Mesenchymal stem cell (in vitro differentiated cells and primary cell): ENCODE data around the gene IL22RA2.

Source experiments
- DNase-seq: peaks from one replicate; pipeline ENCODE4 v3.0.0-alpha.2; 2013
- H2AFZ ChIP-seq: one replicate; pipeline ENCODE4 v1.6.1; 2013; ENCODE audit warnings: low read depth, mild to moderate bottlenecking, control low read depth, inconsistent platforms, low read length, moderate library complexity
- H2AK5ac ChIP-seq: 2 replicates; pipeline ENCODE4 v1.6.1; 2013; ENCODE audit warnings: low read length, moderate library complexity, mild to moderate bottlenecking, inconsistent platforms; ENCODE audit not compliant: severe bottlenecking
- H2BK120ac ChIP-seq: one replicate; pipeline ENCODE4 v1.6.1; 2013; ENCODE audit warnings: low read depth, mild to moderate bottlenecking, inconsistent platforms, low read length, moderate library complexity
- H2BK12ac ChIP-seq, 2 experiments: one replicate each; pipeline ENCODE4 v1.6.1; 2013; ENCODE audit warnings: inconsistent platforms in 2 of 2, low read length in 2 of 2, mild to moderate bottlenecking in 2 of 2, moderate library complexity in 2 of 2, control low read depth in 1 of 2
- H2BK15ac ChIP-seq: one replicate; pipeline ENCODE4 v1.6.1; 2013; ENCODE audit warnings: mild to moderate bottlenecking, low read depth, inconsistent platforms; ENCODE audit not compliant: poor library complexity, severe bottlenecking
- H2BK5ac ChIP-seq: 2 replicates; pipeline ENCODE4 v1.6.1; 2013; ENCODE audit warnings: low read depth, mild to moderate bottlenecking, low read length, control low read depth, inconsistent platforms; ENCODE audit not compliant: poor library complexity, severe bottlenecking
- H3K14ac ChIP-seq, 2 experiments: one replicate each; pipeline ENCODE4 v1.6.1; 2013; ENCODE audit warnings: inconsistent platforms in 2 of 2, low read length in 2 of 2, control low read depth in 1 of 2, mild to moderate bottlenecking in 1 of 2, moderate library complexity in 1 of 2
- H3K18ac ChIP-seq, 2 experiments: one replicate each; pipeline ENCODE4 v1.6.1; 2013; ENCODE audit warnings: inconsistent platforms in 2 of 2, low read length in 2 of 2, control low read depth in 1 of 2, low read depth in 1 of 2, mild to moderate bottlenecking in 1 of 2
- H3K23ac ChIP-seq, 2 experiments: one replicate each; pipeline ENCODE4 v1.6.1; 2013; ENCODE audit warnings: inconsistent platforms in 2 of 2, low read length in 2 of 2, mild to moderate bottlenecking in 2 of 2, moderate library complexity in 2 of 2, control low read depth in 1 of 2
- H3K27ac ChIP-seq: 2 replicates; pipeline ENCODE4 v1.5.1; 2013; ENCODE audit warnings: mild to moderate bottlenecking, moderate library complexity, low read length, control low read depth, inconsistent platforms; ENCODE audit not compliant: poor library complexity, severe bottlenecking
- H3K27me3 ChIP-seq, 2 experiments: 2 replicates each; pipeline versions ENCODE4 v1.6.1 to v1.7.0; 2013; ENCODE audit warnings: low read length in 2 of 2, mild to moderate bottlenecking in 2 of 2, moderate library complexity in 2 of 2, control low read depth in 1 of 2, inconsistent platforms in 1 of 2; ENCODE audit not compliant: control insufficient read depth in 1 of 2, insufficient read depth in 1 of 2
- H3K36me3 ChIP-seq, 2 experiments: 2 replicates each; pipeline versions ENCODE4 v1.6.1 to v1.7.0; 2013; ENCODE audit warnings: low read length in 2 of 2, control low read depth in 1 of 2, inconsistent platforms in 1 of 2, low read depth in 1 of 2, mild to moderate bottlenecking in 1 of 2; ENCODE audit not compliant: insufficient read depth in 2 of 2, control insufficient read depth in 1 of 2
- H3K4ac ChIP-seq, 2 experiments: one replicate each; pipeline ENCODE4 v1.6.1; 2013; ENCODE audit warnings: inconsistent platforms in 2 of 2, low read length in 2 of 2, mild to moderate bottlenecking in 2 of 2, moderate library complexity in 2 of 2, control low read depth in 1 of 2, low read depth in 1 of 2
- H3K4me1 ChIP-seq: 2 replicates; pipeline ENCODE4 v1.6.1; 2013; ENCODE audit warnings: low read depth, low read length, control low read depth; ENCODE audit not compliant: control insufficient read depth, insufficient read depth
- H3K4me2 ChIP-seq: 2 replicates; pipeline ENCODE4 v1.6.1; 2013; ENCODE audit warnings: low read length, mild to moderate bottlenecking, inconsistent platforms; ENCODE audit not compliant: poor library complexity, severe bottlenecking
- H3K4me3 ChIP-seq, 2 experiments: 2 replicates each; pipeline versions ENCODE4 v1.5.1 to v1.7.0; 2013; ENCODE audit warnings: low read length in 2 of 2, mild to moderate bottlenecking in 2 of 2, control low read depth in 1 of 2, low read depth in 1 of 2; ENCODE audit not compliant: insufficient read depth in 1 of 2
- H3K79me1 ChIP-seq: replicated peaks from 2 replicates; pipeline ENCODE4 v1.6.1; 2013; ENCODE audit warnings: mild to moderate bottlenecking, control low read depth, low read length, inconsistent platforms; ENCODE audit not compliant: poor library complexity, severe bottlenecking
- H3K9ac ChIP-seq: 2 replicates; pipeline ENCODE4 v1.7.0; 2013; ENCODE audit warnings: mild to moderate bottlenecking, low read length, moderate library complexity
- H3K9me3 ChIP-seq: 2 replicates; pipeline ENCODE4 v1.7.0; 2013; ENCODE audit warnings: mild to moderate bottlenecking, low read length; ENCODE audit not compliant: control insufficient read depth
- H4K8ac ChIP-seq: one replicate; pipeline ENCODE4 v1.6.1; 2013; ENCODE audit warnings: inconsistent platforms, mild to moderate bottlenecking, low read length, moderate library complexity
- H4K91ac ChIP-seq: one replicate; pipeline ENCODE4 v1.6.1; 2013; ENCODE audit warnings: mild to moderate bottlenecking, low read length, inconsistent platforms
- WGBS: methylation state at CpG from one replicate; pipeline ENCODE4 v1.1.7; 2013; ENCODE audit warnings: mixed read lengths; 5-methylcytosine and 5-hydroxymethylcytosine counted together

Gene IL22RA2

GRCh38 chr6:137200288-137200687 lies 26.8 kb upstream of the IL22RA2 start:
- Histone ChIP-seq H3K18ac (no peak overlapping the region), H3K4me1 (no peaks in the 10 kb centered on the region), H2BK15ac (no peak overlapping the region), H2BK5ac (no peak overlapping the region), H2BK120ac (no peak overlapping the region), H3K9me3 (no peaks in the 10 kb centered on the region), H2AK5ac (no peak overlapping the region), H4K8ac (no peak overlapping the region), H3K27me3 (no peaks in the 10 kb centered on the region), H2AFZ (no peak overlapping the region), H4K91ac (no peak overlapping the region), H3K27ac (no peak overlapping the region), H3K23ac (no peak overlapping the region), H3K79me1 (peaks cover 4% of the 10 kb centered on the region), H3K36me3 (peaks cover 5 to 87% of the 10 kb centered on the region in 2 experiments), H3K9ac (no peak overlapping the region), H3K4ac (no peak overlapping the region), H3K14ac (no peak overlapping the region), H3K4me3 (no peak overlapping the region), H3K4me2 (no peak overlapping the region), H2BK12ac (no peak overlapping the region)
- no peak for DNase-seq
- WGBS: 98% methylated on average over 3 of the region's 4 CpGs

GRCh38 chr6:137197684-137198645 lies 24.5 kb upstream of the IL22RA2 start:
- no peak overlapping the region for H3K27ac ChIP-seq
- H3K14ac ChIP-seq: no peak overlapping the region
- H3K4me1 ChIP-seq: no peaks in the 10 kb centered on the region
- H4K91ac ChIP-seq: no peak overlapping the region
- no peak overlapping the region for H3K18ac ChIP-seq
- no peak overlapping the region for H2BK15ac ChIP-seq
- no peak overlapping the region for H4K8ac ChIP-seq
- H3K9me3 ChIP-seq: no peaks in the 10 kb centered on the region
- H2BK120ac ChIP-seq: no peak overlapping the region
- no peaks in the 10 kb centered on the region for H3K79me1 ChIP-seq
- H3K27me3 ChIP-seq: no peaks in the 10 kb centered on the region
- H2BK5ac ChIP-seq: no peak overlapping the region
- no peak overlapping the region for H3K9ac ChIP-seq
- no peak overlapping the region for H2AK5ac ChIP-seq
- no peak overlapping the region for H3K4me3 ChIP-seq
- no peak overlapping the region for H3K4me2 ChIP-seq
- H3K36me3 ChIP-seq: peaks cover 5 to 63% of the 10 kb centered on the region in 2 experiments
- no peak overlapping the region for H3K23ac ChIP-seq
- H2AFZ ChIP-seq: no peak overlapping the region
- no peak overlapping the region for H3K4ac ChIP-seq
- H2BK12ac ChIP-seq: no peak overlapping the region
- 98% methylated on average over 8 of the region's 11 CpGs for WGBS
- no peak for DNase-seq

GRCh38 chr6:137193256-137194070 lies 20.0 kb upstream of the IL22RA2 start:
- Histone ChIP-seq H2BK120ac (no peak overlapping the region), H2BK12ac (no peak overlapping the region), H3K23ac (no peak overlapping the region), H3K4me1 (no peaks in the 10 kb centered on the region), H3K4me2 (no peak overlapping the region), H2AK5ac (no peak overlapping the region), H2BK5ac (no peak overlapping the region), H3K27ac (no peak overlapping the region), H3K36me3 (peaks cover 0 to 23% of the 10 kb centered on the region in 2 experiments), H3K27me3 (no peaks in the 10 kb centered on the region), H3K4me3 (no peak overlapping the region), H3K14ac (no peak overlapping the region), H4K91ac (no peak overlapping the region), H3K9me3 (peaks cover 5% of the 10 kb centered on the region), H3K79me1 (no peaks in the 10 kb centered on the region), H3K9ac (no peak overlapping the region), H2BK15ac (no peak overlapping the region), H4K8ac (no peak overlapping the region), H3K4ac (no peak overlapping the region), H3K18ac (no peak overlapping the region), H2AFZ (no peak overlapping the region)
- DNase-seq: no peak
- WGBS: 55% methylated on average over 2 of the region's 5 CpGs

DNA sequence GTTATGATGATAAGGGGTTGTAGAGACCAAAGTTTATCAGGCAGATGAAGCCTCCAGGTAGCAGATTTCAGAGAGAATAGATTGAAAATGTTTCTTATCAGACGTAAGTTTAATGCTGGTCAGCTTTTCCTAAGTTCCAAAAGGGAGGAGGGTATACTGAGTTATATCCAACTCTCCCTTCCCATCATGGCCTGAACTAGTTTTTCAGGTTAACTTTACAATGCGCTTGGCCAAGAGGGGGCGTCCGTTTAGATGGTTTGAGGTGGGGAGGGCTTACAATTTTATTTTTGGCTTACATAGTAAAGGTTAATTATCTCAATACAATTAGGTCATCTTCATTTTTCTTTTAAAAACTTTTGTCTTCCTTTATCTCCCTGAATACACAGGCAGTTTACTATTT lies 19.4 kb upstream of the IL22RA2 start:
- Histone ChIP-seq H4K91ac (no peak overlapping the region), H3K4ac (no peak overlapping the region), H3K4me3 (no peak overlapping the region), H3K4me1 (no peaks in the 10 kb centered on the region), H3K4me2 (no peak overlapping the region), H2BK15ac (no peak overlapping the region), H2AFZ (no peak overlapping the region), H3K23ac (no peak overlapping the region), H3K9ac (no peak overlapping the region), H3K36me3 (peaks cover 0 to 16% of the 10 kb centered on the region in 2 experiments), H2BK120ac (no peak overlapping the region), H2AK5ac (no peak overlapping the region), H3K27me3 (no peaks in the 10 kb centered on the region), H3K79me1 (no peaks in the 10 kb centered on the region), H3K27ac (no peak overlapping the region), H2BK5ac (no peak overlapping the region), H3K9me3 (peaks cover 11% of the 10 kb centered on the region), H4K8ac (no peak overlapping the region), H2BK12ac (no peak overlapping the region), H3K18ac (no peak overlapping the region), H3K14ac (no peak overlapping the region)
- DNase-seq: no peak
- WGBS: 89% methylated on average over 1 of the region's 4 CpGs
